Measurements from ENCODE around the gene TSPAN9.

The TSPAN9 gene

DNA sequence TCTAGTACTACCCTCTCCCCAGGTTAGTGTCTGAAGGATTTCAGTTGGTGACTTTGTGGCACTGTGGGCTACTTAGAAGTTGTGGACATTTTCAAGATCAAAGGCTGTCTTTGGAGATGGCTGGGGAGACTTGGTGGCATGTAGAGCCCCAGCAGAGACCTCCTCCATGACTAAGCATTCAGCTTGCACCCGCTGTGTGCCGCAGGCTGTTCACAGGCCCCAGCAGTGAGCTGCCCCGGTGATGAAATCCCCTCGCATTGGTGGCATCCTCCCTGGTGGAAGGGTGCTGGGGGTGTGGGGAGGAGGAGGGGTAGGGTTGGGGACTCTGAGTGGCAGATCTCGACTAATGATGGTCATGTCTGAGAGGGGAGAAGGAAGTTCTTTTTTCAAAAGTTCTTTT, 173.9 kb downstream of the TSPAN9 start:
- H3F3A ChIP-seq (ENCODE audit: insufficient read depth, low read length), result no peaks in the 10 kb centered on the region
- H3K9me2 ChIP-seq (ENCODE audit: low read depth, low read length), result no peaks in the 10 kb centered on the region
- H3K36me3 ChIP-seq (ENCODE audit: insufficient read depth, low read length), result no peaks in the 10 kb centered on the region; the same call in 1 of the 2 replicates
- H3K9ac ChIP-seq (ENCODE audit: low read length), result no peak overlapping the region
- H2AFZ ChIP-seq (ENCODE audit: low read length), result no peak overlapping the region
- H3K79me2 ChIP-seq (ENCODE audit: insufficient read depth, low read length), result no peaks in the 10 kb centered on the region
- no peak overlapping the region for H3K27ac ChIP-seq (ENCODE audit: low read depth, low read length, poor library complexity, severe bottlenecking)
- TF ChIP-seq, protein P1, sequence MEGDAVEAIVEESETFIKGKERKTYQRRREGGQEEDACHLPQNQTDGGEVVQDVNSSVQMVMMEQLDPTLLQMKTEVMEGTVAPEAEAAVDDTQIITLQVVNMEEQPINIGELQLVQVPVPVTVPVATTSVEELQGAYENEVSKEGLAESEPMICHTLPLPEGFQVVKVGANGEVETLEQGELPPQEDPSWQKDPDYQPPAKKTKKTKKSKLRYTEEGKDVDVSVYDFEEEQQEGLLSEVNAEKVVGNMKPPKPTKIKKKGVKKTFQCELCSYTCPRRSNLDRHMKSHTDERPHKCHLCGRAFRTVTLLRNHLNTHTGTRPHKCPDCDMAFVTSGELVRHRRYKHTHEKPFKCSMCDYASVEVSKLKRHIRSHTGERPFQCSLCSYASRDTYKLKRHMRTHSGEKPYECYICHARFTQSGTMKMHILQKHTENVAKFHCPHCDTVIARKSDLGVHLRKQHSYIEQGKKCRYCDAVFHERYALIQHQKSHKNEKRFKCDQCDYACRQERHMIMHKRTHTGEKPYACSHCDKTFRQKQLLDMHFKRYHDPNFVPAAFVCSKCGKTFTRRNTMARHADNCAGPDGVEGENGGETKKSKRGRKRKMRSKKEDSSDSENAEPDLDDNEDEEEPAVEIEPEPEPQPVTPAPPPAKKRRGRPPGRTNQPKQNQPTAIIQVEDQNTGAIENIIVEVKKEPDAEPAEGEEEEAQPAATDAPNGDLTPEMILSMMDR (IDR thresholded peaks at IDR 0.05; ENCODE audit: low read length), result no peak
- no peak for TF ChIP-seq EZH2 (IDR thresholded peaks at IDR 0.05; ENCODE audit: borderline replicate concordance, low read length)
- H3K4me1 ChIP-seq (ENCODE audit: insufficient read depth, low read length, severe bottlenecking), result no peaks in the 10 kb centered on the region
- H3K27me3 ChIP-seq (ENCODE audit: insufficient read depth, low read length), result peaks cover 9% of the 10 kb centered on the region; the same call in 1 of the 2 replicates
- H3K4me2 ChIP-seq (ENCODE audit: low read length), result no peak overlapping the region
- no peaks in the 10 kb centered on the region for H3K9me3 ChIP-seq (ENCODE audit: low read length)
- H3K4me3 ChIP-seq (ENCODE audit: low read depth, low read length, poor library complexity, severe bottlenecking), result no peak overlapping the region
- H4K20me1 ChIP-seq (ENCODE audit: insufficient read depth, low read length), result no peaks in the 10 kb centered on the region

DNA sequence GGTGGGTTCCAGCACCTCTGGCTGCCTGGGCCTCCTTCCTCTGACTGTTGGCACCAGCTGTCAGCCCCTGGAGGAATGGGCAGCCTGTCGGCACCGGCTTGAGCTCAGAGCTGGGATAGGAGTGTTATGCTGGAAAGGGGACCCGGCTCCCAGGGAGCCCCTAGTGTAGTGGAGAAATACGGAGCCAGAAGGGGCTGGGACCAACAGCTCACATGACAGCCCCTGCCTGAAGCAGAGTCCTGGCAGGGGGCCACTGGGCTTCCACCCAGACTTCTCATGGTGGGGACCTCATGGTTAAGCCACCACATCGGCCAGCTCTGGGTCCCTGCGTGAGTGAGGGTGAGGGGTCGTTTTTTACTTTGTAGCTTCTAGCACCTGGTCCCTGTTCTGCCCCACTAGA, 174.5 kb downstream of the TSPAN9 start:
- peaks cover 2% of the 10 kb centered on the region; the same call in 1 of the 2 replicates for H3K27me3 ChIP-seq (ENCODE audit: insufficient read depth, low read length)
- no peak overlapping the region for H3K27ac ChIP-seq (ENCODE audit: low read depth, low read length, poor library complexity, severe bottlenecking)
- H4K20me1 ChIP-seq (ENCODE audit: insufficient read depth, low read length), result no peaks in the 10 kb centered on the region
- no peak overlapping the region for H2AFZ ChIP-seq (ENCODE audit: low read length)
- H3K4me2 ChIP-seq (ENCODE audit: low read length), result no peak overlapping the region
- H3K36me3 ChIP-seq (ENCODE audit: insufficient read depth, low read length), result no peaks in the 10 kb centered on the region
- TF ChIP-seq, protein P1 (IDR thresholded peaks at IDR 0.05; ENCODE audit: low read length), result no peak
- TF ChIP-seq EZH2 (IDR thresholded peaks at IDR 0.05; ENCODE audit: borderline replicate concordance, low read length), result no peak
- no peaks in the 10 kb centered on the region for H3K9me3 ChIP-seq (ENCODE audit: low read length)
- H3K9ac ChIP-seq (ENCODE audit: low read length), result no peak overlapping the region
- H3K4me3 ChIP-seq (ENCODE audit: low read depth, low read length, poor library complexity, severe bottlenecking), result no peak overlapping the region
- H3K79me2 ChIP-seq (ENCODE audit: insufficient read depth, low read length), result no peaks in the 10 kb centered on the region
- H3F3A ChIP-seq (ENCODE audit: insufficient read depth, low read length), result no peaks in the 10 kb centered on the region
- H3K9me2 ChIP-seq (ENCODE audit: low read depth, low read length), result no peaks in the 10 kb centered on the region
- no peaks in the 10 kb centered on the region for H3K4me1 ChIP-seq (ENCODE audit: insufficient read depth, low read length, severe bottlenecking)

DNA sequence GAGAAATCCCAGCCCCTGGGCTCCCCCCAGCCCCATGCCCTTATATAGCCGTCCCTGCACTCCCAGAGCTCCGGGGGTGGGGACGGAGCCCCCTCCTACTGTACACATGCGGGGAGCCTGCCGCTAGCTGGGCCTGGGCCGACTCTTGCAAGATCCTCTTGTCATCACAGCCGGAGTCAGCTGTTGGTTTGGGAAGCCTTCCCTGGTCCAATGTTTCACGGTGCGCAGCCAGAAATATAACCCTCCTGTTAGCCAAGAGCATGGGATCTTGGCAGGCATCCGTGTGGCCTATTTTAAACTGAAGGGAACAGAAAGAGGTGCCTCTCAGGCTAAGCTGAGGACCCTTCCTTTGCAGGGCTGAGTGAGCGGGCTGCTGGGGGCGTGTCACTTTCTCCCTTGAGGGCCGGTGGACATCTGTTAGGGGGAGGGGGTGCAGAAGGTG, 175.3 kb downstream of the TSPAN9 start:
- Histone ChIP-seq H3K4me3 (ENCODE audit: low read depth, low read length, poor library complexity, severe bottlenecking) (no peak overlapping the region), H3K36me3 (ENCODE audit: insufficient read depth, low read length) (no peaks in the 10 kb centered on the region), H2AFZ (ENCODE audit: low read length) (no peak overlapping the region), H3K9ac (ENCODE audit: low read length) (no peak overlapping the region), H3K27me3 (ENCODE audit: insufficient read depth, low read length) (no peaks in the 10 kb centered on the region; the same call in 1 of the 2 replicates), H3K27ac (ENCODE audit: low read depth, low read length, poor library complexity, severe bottlenecking) (no peak overlapping the region), H4K20me1 (ENCODE audit: insufficient read depth, low read length) (no peaks in the 10 kb centered on the region), H3K4me2 (ENCODE audit: low read length) (no peak overlapping the region), H3F3A (ENCODE audit: insufficient read depth, low read length) (no peaks in the 10 kb centered on the region), H3K9me3 (ENCODE audit: low read length) (no peaks in the 10 kb centered on the region), H3K4me1 (ENCODE audit: insufficient read depth, low read length, severe bottlenecking) (no peaks in the 10 kb centered on the region), H3K79me2 (ENCODE audit: insufficient read depth, low read length) (no peaks in the 10 kb centered on the region), H3K9me2 (ENCODE audit: low read depth, low read length) (no peaks in the 10 kb centered on the region)
- no peak for TF ChIP-seq EZH2 (IDR thresholded peaks at IDR 0.05; ENCODE audit: borderline replicate concordance, low read length)
- TF ChIP-seq, protein P1 (IDR thresholded peaks at IDR 0.05; ENCODE audit: low read length), result no peak

All from OCI-LY1 (cell line).